NCI-H526 treated with DMSO at 0.1 percent for 48 hours (cell line): ENCODE data around the gene MED12L.
"Not testable (repeated sequence)": the region's sequence is repeated elsewhere in the genome, so short reads cannot be mapped to it uniquely, and the experiment has no call there.

Experiments used
- DNase-seq: peaks from one replicate; lab custom pipeline; 2025; lab: John Stamatoyannopoulos, UW

The MED12L gene

GRCh38 chr3:151372063-151372820, 286.8 kb downstream of the MED12L start:
- no peak for DNase-seq

DNA sequence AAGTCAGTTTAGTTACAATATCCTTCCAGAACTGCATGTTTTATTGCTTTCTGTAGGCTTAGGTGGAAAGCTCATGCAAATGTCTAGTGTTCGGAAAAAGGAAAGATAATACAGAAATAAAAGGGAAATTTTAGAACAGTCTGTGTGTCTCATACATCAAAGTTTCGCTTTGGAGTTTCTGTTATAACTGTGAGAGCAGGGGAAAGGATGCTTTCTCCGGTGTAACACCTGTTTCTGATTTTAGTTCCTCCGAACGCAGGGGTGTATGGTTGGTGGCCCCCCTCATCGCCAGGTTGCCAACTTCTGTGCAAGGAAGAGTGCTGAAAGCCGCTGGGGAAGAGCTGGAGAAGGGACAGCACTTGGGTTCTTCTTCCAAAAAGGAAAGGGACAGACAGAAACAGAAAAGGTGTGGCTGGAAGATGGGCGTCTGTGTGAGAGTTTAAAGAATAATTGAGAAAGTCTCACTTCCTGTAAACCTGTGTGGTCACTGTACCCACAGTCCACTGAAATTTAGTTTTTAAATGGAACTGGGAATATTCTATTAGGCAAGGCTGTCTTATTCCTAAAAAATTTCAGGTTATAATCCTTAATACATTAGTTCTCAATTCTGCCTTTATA, 292.4 kb downstream of the MED12L start:
- no peak for DNase-seq

- peak; percentile 9 for DNase-seq
Observed at GRCh38 chr3:151379083-151379734, 293.7 kb downstream of the MED12L start.

- DNase-seq = no peak
Observed at GRCh38 chr3:151382671-151383070, 297.2 kb downstream of the MED12L start.

DNA sequence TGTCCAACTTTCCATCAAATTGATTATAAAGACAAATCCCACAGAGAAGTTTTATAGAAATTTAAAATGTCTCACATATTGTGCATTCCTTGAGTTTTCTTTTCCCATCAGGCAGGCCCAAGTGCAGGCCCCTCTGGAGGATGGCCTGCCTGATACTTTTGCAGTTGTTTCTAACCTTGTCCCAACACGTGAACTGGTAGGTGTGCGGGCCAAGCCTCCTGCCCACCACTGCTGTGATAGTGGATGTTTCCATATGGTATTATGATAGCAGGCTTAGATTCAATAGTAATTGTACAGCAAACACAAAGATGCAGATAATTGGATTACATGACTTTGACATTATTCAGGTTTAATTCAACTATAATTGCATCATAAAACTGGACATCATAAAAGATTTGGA, 297.6 kb downstream of the MED12L start:
- DNase-seq = no peak

DNA sequence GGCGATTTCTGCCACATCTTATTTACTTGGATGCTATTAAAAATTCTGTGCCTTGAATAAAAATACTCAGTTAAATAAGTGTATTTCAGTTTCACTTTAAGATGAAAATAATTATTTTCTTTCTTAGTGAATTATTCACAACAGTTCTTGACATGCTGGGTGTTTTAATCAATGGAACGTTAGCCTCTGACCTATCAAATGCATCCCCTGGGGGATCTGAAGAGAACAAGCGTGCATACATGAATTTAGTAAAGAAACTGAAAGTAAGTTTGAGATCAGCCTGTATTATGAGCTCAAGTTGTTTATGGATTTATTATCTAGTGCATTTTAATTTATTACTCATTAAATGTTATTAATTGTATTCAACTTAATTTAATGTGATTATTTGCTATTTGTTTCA, 298.5 kb downstream of the MED12L start:
- DNase-seq = no peak

DNA sequence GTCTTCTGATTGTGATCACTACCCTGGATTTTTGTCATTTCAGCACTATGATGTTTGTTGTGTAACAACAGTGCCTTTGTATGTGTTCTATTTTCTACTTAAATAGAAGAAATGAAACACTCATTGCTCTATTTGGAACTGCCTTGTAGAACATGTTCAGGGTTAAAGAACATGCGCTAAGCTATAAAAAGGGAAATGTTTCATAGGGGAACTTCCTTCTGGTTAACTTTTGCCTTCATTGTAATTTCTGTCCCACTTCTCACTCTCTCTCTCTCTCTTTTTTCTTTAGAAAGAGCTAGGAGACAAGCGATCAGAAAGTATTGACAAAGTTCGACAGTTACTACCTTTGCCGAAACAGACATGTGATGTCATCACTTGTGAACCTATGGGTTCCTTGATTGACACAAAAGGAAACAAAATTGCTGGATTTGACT, 299.3 kb downstream of the MED12L start, which contains the start of gene P2RY12:
Gene P2RY12, minus strand, starts transcription at position 13 of the 434 bp plus-strand sequence. CDS start 45,908 bp downstream, outside the sequence.
- DNase-seq = no peak

DNA sequence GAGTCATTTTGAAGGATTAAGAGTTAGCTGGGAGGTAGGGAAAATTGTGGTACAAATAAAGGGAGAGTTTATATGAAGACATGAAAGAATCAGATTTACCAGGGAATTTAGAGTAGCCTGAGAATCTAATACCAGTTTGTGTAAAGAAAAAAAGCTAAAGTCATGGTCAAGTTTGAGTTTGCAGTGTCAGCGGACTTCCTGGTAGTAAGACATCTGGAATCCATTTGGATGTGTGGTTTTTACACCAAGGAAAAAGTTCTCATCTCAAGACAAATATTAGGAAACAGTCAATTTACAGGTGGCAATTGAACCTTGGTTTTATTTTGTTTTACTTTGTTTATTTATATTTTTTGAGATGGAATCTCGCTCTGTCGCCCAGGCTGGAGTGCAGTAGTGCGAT, 300.6 kb downstream of the MED12L start:
- no peak for DNase-seq

DNA sequence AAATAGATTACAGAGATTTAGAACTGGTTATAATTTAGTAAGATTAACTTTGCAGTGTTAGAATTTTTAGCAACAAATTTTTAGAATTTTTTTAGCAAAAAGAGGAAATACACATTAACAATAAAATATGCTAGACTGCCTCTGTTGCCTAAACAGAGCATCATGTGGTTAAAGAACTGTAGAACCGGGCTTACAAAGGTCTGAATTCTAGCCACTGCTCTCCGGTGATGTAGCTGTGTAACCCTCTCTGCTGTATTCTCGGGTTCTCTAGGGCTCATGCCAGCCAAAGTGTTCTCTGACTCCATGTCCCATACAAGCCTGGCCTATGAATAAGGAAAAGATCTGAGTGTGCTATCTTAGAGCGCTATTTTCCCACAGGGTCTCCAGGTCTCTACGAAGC, 302.0 kb downstream of the MED12L start:
- DNase-seq = no peak

DNA sequence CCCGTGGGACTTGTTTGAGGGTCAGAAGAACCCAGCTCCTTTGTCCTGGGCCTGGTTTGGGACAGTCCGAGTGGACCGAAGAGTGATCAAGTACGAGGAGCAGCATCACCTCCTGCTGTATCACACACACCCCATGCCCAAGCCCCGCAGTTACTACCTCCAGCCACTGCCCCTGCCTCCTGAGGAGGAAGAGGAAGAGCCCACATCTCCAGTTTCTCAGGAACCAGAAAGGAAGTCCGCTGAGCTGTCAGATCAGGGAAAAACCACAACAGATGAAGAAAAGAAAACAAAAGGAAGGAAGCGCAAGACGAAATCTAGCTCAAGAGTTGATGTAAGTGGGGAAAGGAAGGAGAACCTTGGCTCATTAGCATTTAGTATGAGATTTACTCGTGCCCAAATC, 302.4 kb downstream of the MED12L start:
- no peak for DNase-seq

GRCh38 chr3:151391720-151392119, 306.3 kb downstream of the MED12L start:
- no peak for DNase-seq

DNA sequence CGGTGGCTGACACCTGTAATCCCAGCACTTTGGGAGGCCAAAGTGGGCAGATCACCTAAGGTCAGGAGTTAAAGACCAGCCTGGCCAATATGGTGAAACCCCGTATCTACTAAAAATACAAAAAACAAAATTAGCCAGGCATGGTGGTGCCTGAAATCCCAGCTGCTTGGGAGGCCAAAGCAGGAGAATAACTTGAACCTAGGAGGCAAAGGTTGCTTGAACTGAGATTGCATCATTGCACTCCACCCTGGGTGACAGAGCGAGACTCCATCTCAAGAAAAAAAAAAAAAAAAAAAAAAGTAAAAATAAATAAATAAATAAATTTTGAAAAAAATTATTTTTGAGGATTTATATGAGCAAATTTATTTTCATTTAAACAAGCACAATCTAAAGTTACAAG, 306.7 kb downstream of the MED12L start:
- DNase-seq = not testable (repeated sequence)

DNA sequence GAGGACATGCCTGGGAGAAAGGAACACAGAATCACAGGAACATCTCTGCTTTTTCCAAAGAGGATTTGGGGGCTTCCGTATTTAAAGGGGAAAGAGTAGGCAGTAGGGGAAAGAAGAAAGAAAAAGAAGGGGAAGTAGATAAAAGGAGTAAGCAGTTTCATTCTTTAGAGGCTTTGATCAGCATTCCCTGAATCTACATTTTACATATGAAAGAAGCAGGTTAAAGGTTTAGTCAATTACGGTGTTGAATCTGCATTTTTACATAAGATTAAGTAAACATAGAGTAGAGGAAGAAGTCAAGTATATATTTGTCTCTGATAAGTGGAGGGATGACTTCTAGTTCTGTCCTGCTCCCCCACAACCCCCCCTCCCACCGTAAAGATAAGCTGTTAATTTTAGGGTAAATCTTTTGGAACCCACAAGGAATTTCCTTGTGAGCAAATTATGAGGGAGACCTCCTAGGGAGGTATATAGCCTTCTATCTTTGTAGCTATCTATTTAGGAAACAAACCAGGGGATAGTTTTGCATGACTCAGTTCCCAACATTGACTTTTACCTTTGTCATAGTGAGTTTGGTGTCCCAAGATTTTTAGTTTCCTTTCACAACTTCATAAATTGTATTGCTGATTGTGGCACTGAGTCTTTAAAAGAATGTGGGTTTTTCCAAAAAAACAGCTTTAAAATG, 307.8 kb downstream of the MED12L start:
- no peak for DNase-seq

DNA sequence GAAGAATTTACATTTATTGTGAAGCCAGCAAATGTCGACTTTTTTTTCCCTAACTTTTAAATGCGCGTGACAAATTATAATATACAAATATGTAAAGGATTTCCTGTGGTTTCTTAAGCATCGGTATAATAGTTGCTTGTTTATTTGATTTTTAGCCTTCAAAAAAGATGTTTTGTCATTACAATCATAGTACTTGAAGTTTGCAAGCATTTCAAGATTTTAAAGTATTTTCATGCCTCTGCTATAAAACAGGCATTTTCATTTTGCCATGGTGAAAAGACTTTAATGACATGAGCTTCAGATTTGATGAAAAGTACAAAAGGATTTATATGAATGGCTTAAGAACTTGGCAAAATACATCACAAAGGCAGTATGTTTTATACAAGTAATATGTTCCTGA, 308.5 kb downstream of the MED12L start:
- DNase-seq = no peak

- DNase-seq = no peak
Observed at GRCh38 chr3:151394611-151395010, 309.1 kb downstream of the MED12L start.

- DNase-seq = no peak
Observed at GRCh38 chr3:151395806-151396205, 310.3 kb downstream of the MED12L start.

GRCh38 chr3:151398895-151399294, 313.4 kb downstream of the MED12L start:
- DNase-seq = no peak

GRCh38 chr3:151400341-151400740, 314.9 kb downstream of the MED12L start:
- no peak for DNase-seq

- DNase-seq = no peak
Observed at GRCh38 chr3:151402349-151402748, 316.9 kb downstream of the MED12L start.

DNA sequence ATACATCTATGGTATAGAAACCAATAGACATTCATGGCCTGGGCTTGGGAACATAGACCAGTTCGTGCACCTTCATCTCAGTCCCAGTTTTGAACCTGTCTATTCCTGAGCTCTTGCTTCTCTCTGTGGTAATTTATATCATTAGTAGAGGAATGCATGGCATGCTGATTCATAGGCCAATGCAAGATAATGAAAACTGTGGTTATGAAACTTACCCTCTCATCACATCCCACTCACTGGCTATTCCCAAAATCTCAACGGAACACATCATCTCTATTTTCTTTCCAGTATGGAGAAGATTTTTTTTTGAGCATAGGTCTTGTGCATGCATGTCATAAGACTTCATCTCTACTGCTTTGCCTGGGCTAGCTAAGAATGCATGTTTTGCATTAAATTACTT, 317.8 kb downstream of the MED12L start:
- no peak for DNase-seq

DNA sequence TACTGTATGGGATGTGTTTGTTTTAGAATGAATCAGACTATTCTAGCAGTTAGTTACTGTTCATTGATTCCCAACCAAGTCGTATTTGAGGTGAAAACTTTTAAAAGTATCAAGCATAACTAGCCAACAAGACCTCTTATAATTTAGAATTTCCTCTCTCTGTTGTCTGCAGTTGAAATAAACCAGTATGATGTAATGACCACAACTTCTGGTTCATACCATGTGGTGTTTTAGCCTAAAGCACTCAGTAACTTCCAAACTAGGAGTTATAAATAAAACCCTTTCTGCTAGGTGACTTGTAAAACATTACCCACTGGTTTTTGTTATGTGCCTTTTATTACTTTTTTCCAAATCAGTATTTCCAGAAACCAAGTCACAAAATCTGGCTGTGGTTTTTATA, 318.9 kb downstream of the MED12L start:
- no peak for DNase-seq

DNA sequence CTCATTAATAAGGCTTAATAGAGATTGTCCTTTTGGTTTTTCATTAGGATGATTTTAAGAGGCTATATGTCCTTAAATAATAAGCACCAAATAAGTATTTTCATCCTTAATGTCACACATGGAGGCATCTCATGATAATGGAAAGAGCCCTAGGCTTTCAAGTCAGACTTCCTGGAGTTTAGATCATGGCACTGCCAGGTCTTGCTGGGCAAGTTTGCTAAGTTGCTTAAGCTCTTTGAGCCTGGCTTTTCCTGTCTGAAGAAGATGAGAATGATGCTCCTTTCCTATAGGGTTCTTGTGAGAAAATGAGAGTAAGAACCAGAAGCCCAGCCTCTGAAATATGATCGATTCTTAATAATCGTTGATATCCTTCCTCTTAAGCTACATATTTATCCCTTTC, 322.5 kb downstream of the MED12L start:
- DNase-seq = no peak
